Measurements from ENCODE around the gene ABHD17A.

Gene ABHD17A

DNA sequence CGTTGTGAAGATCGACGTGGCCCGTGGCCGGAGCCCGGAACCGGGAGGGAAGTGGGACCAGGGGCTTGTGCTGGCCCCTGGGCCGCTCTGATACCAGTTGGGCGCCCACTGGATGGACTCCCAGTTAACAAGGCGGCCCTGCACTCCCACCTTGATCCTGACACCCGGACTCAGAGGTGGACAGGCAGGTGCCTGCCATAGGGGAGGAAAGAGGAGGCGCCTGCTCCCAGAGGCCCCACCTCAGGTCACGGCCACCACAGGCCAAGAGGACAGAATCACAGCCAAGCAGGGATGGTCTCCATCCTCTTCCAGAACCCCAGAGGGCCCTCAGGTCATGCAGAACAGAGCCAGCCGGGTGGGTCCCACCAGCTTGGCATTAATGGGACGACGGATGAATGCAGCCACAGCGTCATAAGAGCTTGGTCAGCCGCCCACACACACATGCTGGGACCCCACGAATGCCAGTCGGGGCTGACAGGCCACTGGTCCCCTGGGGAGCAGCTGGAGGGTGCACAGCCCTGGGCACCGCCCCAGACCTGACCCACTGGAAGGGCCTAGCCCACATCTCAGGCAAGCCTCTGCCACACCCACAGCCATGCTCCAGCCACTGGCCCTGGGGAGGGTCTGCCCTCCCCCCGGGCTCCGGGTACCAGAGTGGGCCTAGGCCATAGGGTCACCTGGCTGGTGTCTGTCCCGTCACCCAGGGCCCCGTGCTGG is 12.3 kb downstream of the ABHD17A start:
- Histone ChIP-seq H3K27me3 (replicated peaks) (no peaks in the 10 kb centered on the region), H3K27ac (no peak overlapping the region)
- TF ChIP-seq, protein P1, sequence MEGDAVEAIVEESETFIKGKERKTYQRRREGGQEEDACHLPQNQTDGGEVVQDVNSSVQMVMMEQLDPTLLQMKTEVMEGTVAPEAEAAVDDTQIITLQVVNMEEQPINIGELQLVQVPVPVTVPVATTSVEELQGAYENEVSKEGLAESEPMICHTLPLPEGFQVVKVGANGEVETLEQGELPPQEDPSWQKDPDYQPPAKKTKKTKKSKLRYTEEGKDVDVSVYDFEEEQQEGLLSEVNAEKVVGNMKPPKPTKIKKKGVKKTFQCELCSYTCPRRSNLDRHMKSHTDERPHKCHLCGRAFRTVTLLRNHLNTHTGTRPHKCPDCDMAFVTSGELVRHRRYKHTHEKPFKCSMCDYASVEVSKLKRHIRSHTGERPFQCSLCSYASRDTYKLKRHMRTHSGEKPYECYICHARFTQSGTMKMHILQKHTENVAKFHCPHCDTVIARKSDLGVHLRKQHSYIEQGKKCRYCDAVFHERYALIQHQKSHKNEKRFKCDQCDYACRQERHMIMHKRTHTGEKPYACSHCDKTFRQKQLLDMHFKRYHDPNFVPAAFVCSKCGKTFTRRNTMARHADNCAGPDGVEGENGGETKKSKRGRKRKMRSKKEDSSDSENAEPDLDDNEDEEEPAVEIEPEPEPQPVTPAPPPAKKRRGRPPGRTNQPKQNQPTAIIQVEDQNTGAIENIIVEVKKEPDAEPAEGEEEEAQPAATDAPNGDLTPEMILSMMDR (IDR thresholded peaks at IDR 0.05; ENCODE audit: low read depth, low read length, missing control alignments) = no peak

DNA sequence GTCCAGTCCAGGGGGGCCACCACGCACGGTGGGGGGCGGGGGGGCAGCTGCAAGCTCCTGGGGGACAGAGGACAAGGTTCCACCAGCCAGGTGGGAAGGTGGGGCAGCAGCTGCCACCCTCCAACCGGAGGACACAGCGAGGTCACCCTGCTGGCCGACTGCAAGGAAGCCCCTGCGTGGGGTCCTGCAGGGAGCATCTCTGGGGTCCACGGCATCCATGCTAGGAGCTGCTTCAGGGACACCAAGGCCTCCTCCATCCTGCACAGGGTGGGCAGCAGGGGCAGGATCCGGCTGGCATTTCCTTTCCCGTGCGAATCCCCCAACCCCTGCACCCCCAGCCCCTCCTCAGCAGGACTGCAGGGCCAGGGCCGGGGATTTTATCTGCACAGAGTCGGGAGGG is 13.7 kb downstream of the ABHD17A start:
- no peak for DNase-seq

More for the DNA sequence above, 12.3 kb downstream of the ABHD17A start:
- in situ Hi-C loops (cut with HindIII; ENCODE audit: low pct_ligation_motif_present, low sequenced_read_pairs) = no loop called here
- no peak for DNase-seq
- peaks cover 7% of the 10 kb centered on the region for H3K36me3 ChIP-seq (replicated peaks)
- no peak overlapping the region for H3K4me3 ChIP-seq (ENCODE audit: low read depth, low read length)

DNA sequence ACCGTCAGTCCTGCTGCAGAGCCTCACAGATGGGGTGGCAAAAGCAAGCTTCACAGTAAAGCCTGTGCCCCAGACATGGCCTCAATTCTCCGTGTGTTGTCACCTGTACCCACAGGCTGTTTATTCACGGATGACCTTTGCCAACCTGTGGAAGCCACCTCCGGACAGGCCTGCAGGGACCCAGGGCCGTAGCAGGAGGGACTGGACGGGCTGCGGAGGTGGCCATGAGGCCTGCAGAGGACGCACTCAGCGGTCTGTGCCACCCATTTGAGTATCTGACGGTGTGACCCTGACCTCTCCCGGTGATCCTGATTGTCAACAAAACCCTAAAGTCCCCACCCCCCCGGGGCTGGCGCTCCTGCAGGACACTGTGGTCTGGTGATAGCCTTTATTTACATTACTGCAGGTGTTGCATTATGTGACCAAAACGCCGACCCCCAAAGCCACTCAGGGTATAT is 14.1 kb downstream of the ABHD17A start:
- no peak for DNase-seq
- Histone ChIP-seq H3K27ac (no peak overlapping the region), H3K4me3 (ENCODE audit: low read depth, low read length) (no peak overlapping the region), H3K27me3 (replicated peaks) (no peaks in the 10 kb centered on the region), H3K36me3 (replicated peaks) (peaks cover 7% of the 10 kb centered on the region)
- TF ChIP-seq, protein P1 (IDR thresholded peaks at IDR 0.05; ENCODE audit: low read depth, low read length, missing control alignments) = no peak
- in situ Hi-C loops (cut with HindIII; ENCODE audit: low pct_ligation_motif_present, low sequenced_read_pairs) = no loop called here

More for the DNA sequence above, 13.7 kb downstream of the ABHD17A start:
- Histone ChIP-seq H3K27me3 (replicated peaks) (no peaks in the 10 kb centered on the region), H3K36me3 (replicated peaks) (peaks cover 7% of the 10 kb centered on the region), H3K4me3 (ENCODE audit: low read depth, low read length) (no peak overlapping the region), H3K27ac (no peak overlapping the region)
- in situ Hi-C loops (cut with HindIII; ENCODE audit: low pct_ligation_motif_present, low sequenced_read_pairs) = no loop called here
- TF ChIP-seq, protein P1 (IDR thresholded peaks at IDR 0.05; ENCODE audit: low read depth, low read length, missing control alignments) = no peak

DNA sequence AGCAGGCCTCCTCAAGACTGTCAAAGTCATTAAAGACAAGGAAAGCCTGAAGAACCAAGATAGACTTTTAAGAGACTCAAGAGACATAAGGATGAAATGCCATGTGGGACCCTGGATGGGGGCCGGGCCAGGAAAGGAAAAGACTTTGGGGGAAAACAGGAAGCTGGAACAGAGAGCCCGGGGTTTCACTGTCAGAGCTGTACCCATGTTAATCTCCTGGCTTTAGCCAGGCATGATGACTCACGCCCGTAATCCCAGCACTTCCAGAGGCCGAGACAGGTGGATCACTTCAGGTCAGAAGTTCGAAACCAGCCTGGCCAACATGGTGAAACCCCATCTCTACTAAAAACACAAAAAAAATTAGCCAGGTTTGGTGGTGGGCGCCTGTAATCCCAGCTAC is 16.3 kb downstream of the ABHD17A start:
- Histone ChIP-seq H3K36me3 (replicated peaks) (peaks cover 7% of the 10 kb centered on the region), H3K27ac (no peak overlapping the region), H3K4me3 (ENCODE audit: low read depth, low read length) (no peak overlapping the region), H3K27me3 (replicated peaks) (no peaks in the 10 kb centered on the region)
- in situ Hi-C loops (cut with HindIII; ENCODE audit: low pct_ligation_motif_present, low sequenced_read_pairs) = no loop called here
- TF ChIP-seq, protein P1 (IDR thresholded peaks at IDR 0.05; ENCODE audit: low read depth, low read length, missing control alignments) = no peak
- no peak for DNase-seq

DNA sequence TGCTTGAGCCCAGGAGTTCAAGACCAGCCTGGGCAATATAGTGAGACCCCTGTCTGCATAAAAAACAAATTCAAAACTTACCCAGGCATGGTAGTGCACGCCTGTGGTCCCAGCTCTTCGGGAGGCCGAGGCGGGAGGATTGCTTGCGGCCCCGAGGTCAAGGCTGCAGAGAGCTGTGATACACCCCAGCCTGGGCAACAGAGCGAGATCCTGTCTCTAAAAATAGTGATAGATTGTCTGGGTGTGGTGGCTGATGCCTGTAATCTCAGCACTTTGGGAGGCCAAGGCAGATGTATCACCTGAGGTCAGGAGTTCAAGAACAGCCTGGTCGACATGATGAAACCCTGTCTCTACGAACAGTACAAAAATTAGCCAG is 18.0 kb downstream of the ABHD17A start:
- in situ Hi-C loops (cut with HindIII; ENCODE audit: low pct_ligation_motif_present, low sequenced_read_pairs) = no loop called here
- Histone ChIP-seq H3K4me3 (ENCODE audit: low read depth, low read length) (no peak overlapping the region), H3K36me3 (replicated peaks) (peaks cover 3% of the 10 kb centered on the region), H3K27ac (no peak overlapping the region), H3K27me3 (replicated peaks) (no peaks in the 10 kb centered on the region)
- TF ChIP-seq, protein P1 (IDR thresholded peaks at IDR 0.05; ENCODE audit: low read depth, low read length, missing control alignments) = no peak
- no peak for DNase-seq

Measured in brain microvascular endothelial cell (primary cell).